Breast epithelium (tissue), 4 donors: ENCODE measurements around the gene RALGPS2. TPM values are rescaled to one million over a fixed set of nuclear protein-coding genes. Genes with fewer than 3 reads are reported as not detected.

Experiments
- DNase-seq, 2 donors: peaks; one replicate each; pipeline ENCODE4 v3.0.0-alpha.2; 2019; ENCODE audit warnings: low spot score in 2 of 2
- H3K27ac ChIP-seq, 2 donors: fragments of 200-600 bp; sonication (generic) in 1 of 2; one replicate each; pipeline ENCODE4 v1.5.1; 2016 to 2019; ENCODE audit warnings: mild to moderate bottlenecking in 1 of 2
- H3K27me3 ChIP-seq, 2 donors: fragments of 200-600 bp; sonication (generic) in 1 of 2; one replicate each; pipeline versions ENCODE4 v1.5.1 to v1.6.0; 2017 to 2019; ENCODE audit warnings: control low read depth in 1 of 2, mild to moderate bottlenecking in 1 of 2
- H3K36me3 ChIP-seq: fragments of 200-600 bp; one replicate; pipeline ENCODE4 v1.5.1; 2019
- H3K4me1 ChIP-seq, 2 donors: fragments of 200-600 bp; sonication (generic); one replicate each; pipeline ENCODE4 v1.5.1; 2016 to 2019; ENCODE audit warnings: control low read depth in 1 of 2
- H3K4me3 ChIP-seq, 3 donors: fragments of 200-600 bp; sonication (generic); 1 replicate in 2 of 3; 2 replicates in 1 of 3; pipeline ENCODE4 v1.5.1; 2016 to 2019; ENCODE audit warnings: mild to moderate bottlenecking in 3 of 3, moderate library complexity in 2 of 3
- H3K9me3 ChIP-seq, 2 donors: fragments of 200-600 bp; sonication (generic) in 1 of 2; one replicate each; pipeline ENCODE4 v1.5.1; 2016 to 2019; ENCODE audit warnings: control low read depth in 1 of 2
- CTCF ChIP-seq, 3 donors: fragments of 450-650 bp; IDR thresholded peaks; one replicate each; pipeline ENCODE4 v1.5.1; 2016 to 2017; ENCODE audit warnings: antibody characterized with exemption in 3 of 3, mild to moderate bottlenecking in 3 of 3, moderate library complexity in 3 of 3
- POLR2A ChIP-seq: fragments of 450-650 bp; IDR thresholded peaks from one replicate; pipeline ENCODE4 v1.6.1; 2016; ENCODE audit warnings: antibody characterized with exemption, mild to moderate bottlenecking, moderate library complexity
- POLR2AphosphoS5 ChIP-seq, 3 donors: sonication (generic); formaldehyde crosslinking; IDR thresholded peaks; one replicate each; pipeline ENCODE4 v1.6.1; 2017; ENCODE audit warnings: antibody characterized with exemption in 3 of 3
- intact Hi-C: fragments of 100-400 bp; cut with DNase I; formaldehyde crosslinking; loops from one replicate; pipeline ENCODE4 v1.15.1; 2023; ENCODE audit warnings: low total_unique reads
- total RNA-seq, 3 donors: library from RNA; depleted of rRNA; stranded (reverse); fragments of >200 nt; gene quantifications; one replicate each; pipeline ENCODE4 v1.1.0, GENCODE V29; 2016

The RALGPS2 gene
- total RNA-seq, 3 donors from 2014 or later: 4.8 to 45.2 (median 43.3) TPM

GRCh38 chr1:178768423-178768822 is 43.4 kb downstream of the RALGPS2 start:
- H3K27ac ChIP-seq: no peak overlapping the region
- no peaks in the 10 kb centered on the region for H3K4me1 ChIP-seq
- no peaks in the 10 kb centered on the region for H3K27me3 ChIP-seq
- intact Hi-C loops: no loop called here
- peaks cover 4% of the 10 kb centered on the region for H3K36me3 ChIP-seq
- peaks cover 8 to 35% of the 10 kb centered on the region in 2 donors for H3K9me3 ChIP-seq
- no peak overlapping the region for H3K4me3 ChIP-seq
- DNase-seq: no peak
- TF ChIP-seq POLR2AphosphoS5 (IDR thresholded peaks at IDR 0.05) (no peak), POLR2A (no peak), CTCF (IDR thresholded peaks at IDR 0.05) (peak in 1 of 3 donors; percentile 56)

GRCh38 chr1:178772952-178773351 is 47.9 kb downstream of the RALGPS2 start:
- no peaks in the 10 kb centered on the region for H3K4me1 ChIP-seq
- peaks cover 8 to 16% of the 10 kb centered on the region in 2 donors for H3K9me3 ChIP-seq
- TF ChIP-seq CTCF (IDR thresholded peaks at IDR 0.05) (no peak), POLR2A (no peak), POLR2AphosphoS5 (IDR thresholded peaks at IDR 0.05) (no peak)
- DNase-seq: no peak
- H3K27ac ChIP-seq: no peak overlapping the region
- no peaks in the 10 kb centered on the region for H3K27me3 ChIP-seq
- H3K4me3 ChIP-seq: no peak overlapping the region
- H3K36me3 ChIP-seq: peaks cover 4% of the 10 kb centered on the region
- intact Hi-C loops: no loop called here

- peaks cover 4% of the 10 kb centered on the region for H3K36me3 ChIP-seq
- intact Hi-C loops: no loop called here
- H3K27me3 ChIP-seq: no peaks in the 10 kb centered on the region
- no peak overlapping the region for H3K27ac ChIP-seq
- peaks cover 3 to 8% of the 10 kb centered on the region in 2 donors for H3K9me3 ChIP-seq
- H3K4me3 ChIP-seq: no peak overlapping the region
- H3K4me1 ChIP-seq: no peaks in the 10 kb centered on the region
- TF ChIP-seq POLR2A (no peak), POLR2AphosphoS5 (IDR thresholded peaks at IDR 0.05) (no peak), CTCF (IDR thresholded peaks at IDR 0.05) (peak in 2 of 3 donors; percentile 26 to 28)
- DNase-seq: no peak
Observed at GRCh38 chr1:178774263-178774662, 49.2 kb downstream of the RALGPS2 start.

GRCh38 chr1:178776553-178776952 is 51.5 kb downstream of the RALGPS2 start:
- no peak overlapping the region for H3K4me3 ChIP-seq
- TF ChIP-seq POLR2A: no peak
- TF ChIP-seq CTCF (IDR thresholded peaks at IDR 0.05): no peak
- no peak for TF ChIP-seq POLR2AphosphoS5 (IDR thresholded peaks at IDR 0.05)
- intact Hi-C loops: no loop called here
- no peaks in the 10 kb centered on the region for H3K27me3 ChIP-seq
- no peaks in the 10 kb centered on the region for H3K9me3 ChIP-seq
- no peaks in the 10 kb centered on the region for H3K4me1 ChIP-seq
- H3K36me3 ChIP-seq: no peaks in the 10 kb centered on the region
- H3K27ac ChIP-seq: no peak overlapping the region
- no peak for DNase-seq

- Histone ChIP-seq H3K27ac (no peak overlapping the region), H3K27me3 (no peaks in the 10 kb centered on the region), H3K4me1 (no peaks in the 10 kb centered on the region), H3K36me3 (no peaks in the 10 kb centered on the region), H3K9me3 (no peaks in the 10 kb centered on the region), H3K4me3 (no peak overlapping the region)
- TF ChIP-seq CTCF (IDR thresholded peaks at IDR 0.05): no peak
- no peak for TF ChIP-seq POLR2AphosphoS5 (IDR thresholded peaks at IDR 0.05)
- no peak for TF ChIP-seq POLR2A
- intact Hi-C loops: no loop called here
- DNase-seq: no peak
Observed at GRCh38 chr1:178781533-178782330, 56.7 kb downstream of the RALGPS2 start.
